ENCODE measurements around the gene MFSD6.
"Not testable (repeated sequence)": the region's sequence is repeated elsewhere in the genome, so short reads cannot be mapped to it uniquely, and the experiment has no call there.

MFSD6 gene

GRCh38 chr2:190418727-190419126, 10.6 kb downstream of the MFSD6 start:
- DNase-seq (ENCODE audit: low read depth), result peak; percentile 75
- no peak for TF ChIP-seq CTCF (IDR thresholded peaks at IDR 0.05; ENCODE audit: insufficient read depth, low read depth, low read length, missing control alignments)
- no peak overlapping the region for H3K4me3 ChIP-seq (ENCODE audit: low read length)

GRCh38 chr2:190420801-190421200, 12.6 kb downstream of the MFSD6 start:
- no peak for DNase-seq (ENCODE audit: low read depth)
- TF ChIP-seq CTCF (IDR thresholded peaks at IDR 0.05; ENCODE audit: insufficient read depth, low read depth, low read length, missing control alignments), result no peak
- no peak overlapping the region for H3K4me3 ChIP-seq (ENCODE audit: low read length)

- TF ChIP-seq CTCF (IDR thresholded peaks at IDR 0.05; ENCODE audit: insufficient read depth, low read depth, low read length, missing control alignments), result no peak
- no peak overlapping the region for H3K4me3 ChIP-seq (ENCODE audit: low read length)
- no peak for DNase-seq (ENCODE audit: low read depth)
Measured at GRCh38 chr2:190425221-190425866, 17.2 kb downstream of the MFSD6 start.

- no peak overlapping the region for H3K4me3 ChIP-seq (ENCODE audit: low read length)
- no peak for DNase-seq (ENCODE audit: low read depth)
- no peak for TF ChIP-seq CTCF (IDR thresholded peaks at IDR 0.05; ENCODE audit: insufficient read depth, low read depth, low read length, missing control alignments)
Measured at GRCh38 chr2:190425883-190426658, 17.9 kb downstream of the MFSD6 start.

GRCh38 chr2:190430866-190431265, 22.7 kb downstream of the MFSD6 start:
- DNase-seq (ENCODE audit: low read depth); H3K4me3 ChIP-seq (ENCODE audit: low read length): not testable (repeated sequence)

GRCh38 chr2:190431907-190432306, 23.8 kb downstream of the MFSD6 start:
- TF ChIP-seq CTCF (IDR thresholded peaks at IDR 0.05; ENCODE audit: insufficient read depth, low read depth, low read length, missing control alignments), result no peak
- H3K4me3 ChIP-seq (ENCODE audit: low read length), result no peak overlapping the region
- no peak for DNase-seq (ENCODE audit: low read depth)

GRCh38 chr2:190432567-190433231, 24.5 kb downstream of the MFSD6 start:
- no peak for DNase-seq (ENCODE audit: low read depth)
- H3K4me3 ChIP-seq (ENCODE audit: low read length), result no peak overlapping the region
- TF ChIP-seq CTCF (IDR thresholded peaks at IDR 0.05; ENCODE audit: insufficient read depth, low read depth, low read length, missing control alignments), result no peak

All from epithelial cell of esophagus (primary cell).